Measurements from ENCODE around the gene ZNF821. TPM values are rescaled to one million over a fixed set of nuclear protein-coding genes. Genes with fewer than 3 reads are reported as not detected.

The ZNF821 gene
- total and polyA plus RNA-seq, 4 experiments from 2014 or later = 8.0 to 10.4 (median 9.7) TPM

- DNase-seq = no peak
- no peaks in the 10 kb centered on the region for H3K27me3 ChIP-seq (ENCODE audit: insufficient read depth, low read length)
- Mint-ChIP-seq H3K4me1 (peaks cover 49 to 97% (median 72%) of the 10 kb centered on the region in 4 donors), H3K27me3 (no peaks in the 10 kb centered on the region), H3K36me3 (peaks cover 6 to 27% of the 10 kb centered on the region in 2 donors), H3K9me3 (no peaks in the 10 kb centered on the region), H3K27ac (peak overlapping the region in 3 of 7 donors; percentile 3 to 68 (median 8)), H3K4me3 (peak overlapping the region in 7 of 8 donors; percentile 21 to 74 (median 51))
- POLR2A ChIA-PET (ENCODE audit: partially characterized antibody) = interaction anchor here (1.2 to 2.2 kb wide), 2 partner anchors 9 to 10 kb away, joined by 3 to 6 read pairs; partner anchors contain the start of gene IST1
- no peak overlapping the region for H3K4me3 ChIP-seq (ENCODE audit: low read length in 2 of 2)
- no peaks in the 10 kb centered on the region for H3K9me3 ChIP-seq (ENCODE audit: control insufficient read depth in 1 of 2, low read length in 2 of 2)
- peaks cover 4% of the 10 kb centered on the region for H3K36me3 ChIP-seq (ENCODE audit: insufficient read depth, low read length)
- CTCF ChIA-PET (ENCODE audit: partially characterized antibody) = interaction anchor here (1.1 to 7.7 kb wide), 2 partner anchors 22 to 97 kb away, joined by 4 to 48 read pairs; partner anchors contain the start of gene ZNF821
- H3K4me1 ChIP-seq (ENCODE audit: insufficient read depth, low read length) = peaks cover 99% of the 10 kb centered on the region
- no peak overlapping the region for H3K27ac ChIP-seq (ENCODE audit: low read depth, low read length)
- intact Hi-C loops (cut with micrococcal nuclease) = no loop called here
Observed at GRCh38 chr16:71904239-71904638, 20.3 kb upstream of the ZNF821 start.

GRCh38 chr16:71903608-71904007 lies 19.6 kb upstream of the ZNF821 start:
- intact Hi-C loops (cut with micrococcal nuclease) = no loop called here
- POLR2A ChIA-PET (ENCODE audit: partially characterized antibody) = interaction anchor here (0.7 to 10.8 kb wide), 5 partner anchors 8 to 95 kb away, joined by 3 to 225 read pairs (median 5); partner anchors contain the start of genes AP1G1, IST1 and ZNF821
- no peaks in the 10 kb centered on the region for H3K9me3 ChIP-seq (ENCODE audit: control insufficient read depth in 1 of 2, low read length in 2 of 2)
- H3K4me3 ChIP-seq (ENCODE audit: low read length in 2 of 2) = no peak overlapping the region
- no peaks in the 10 kb centered on the region for H3K9me3 Mint-ChIP-seq
- no peaks in the 10 kb centered on the region for H3K27me3 ChIP-seq (ENCODE audit: insufficient read depth, low read length)
- peak overlapping the region in 4 of 7 donors; percentile 67 to 84 (median 75) for H3K27ac Mint-ChIP-seq
- H3K4me1 Mint-ChIP-seq = peaks cover 44 to 96% (median 70%) of the 10 kb centered on the region in 4 donors
- no peaks in the 10 kb centered on the region for H3K27me3 Mint-ChIP-seq
- no peak for DNase-seq
- peaks cover 99% of the 10 kb centered on the region for H3K4me1 ChIP-seq (ENCODE audit: insufficient read depth, low read length)
- peaks cover 5 to 22% of the 10 kb centered on the region in 2 donors for H3K36me3 Mint-ChIP-seq
- H3K36me3 ChIP-seq (ENCODE audit: insufficient read depth, low read length) = no peaks in the 10 kb centered on the region
- no peak overlapping the region for H3K27ac ChIP-seq (ENCODE audit: low read depth, low read length)
- CTCF ChIA-PET (ENCODE audit: partially characterized antibody) = interaction anchor here (7.7 kb wide), 1 partner anchor 21 kb away, joined by 48 read pairs; the partner anchor contains the start of gene ZNF821
- H3K4me3 Mint-ChIP-seq = peak overlapping the region in 6 of 8 donors; percentile 19 to 74 (median 40)

- CTCF ChIA-PET (ENCODE audit: partially characterized antibody) = interaction anchor here (1.1 to 7.7 kb wide), 3 partner anchors 13 to 59 kb away, joined by 3 to 48 read pairs (median 4); partner anchors contain the start of gene ZNF821
- no peak overlapping the region for H3K4me3 ChIP-seq (ENCODE audit: low read length in 2 of 2)
- Mint-ChIP-seq H3K4me1 (peaks cover 41 to 92% (median 66%) of the 10 kb centered on the region in 4 donors), H3K27me3 (no peaks in the 10 kb centered on the region), H3K4me3 (peak overlapping the region; percentile 3 to 64 (median 60)), H3K9me3 (no peaks in the 10 kb centered on the region), H3K36me3 (peaks cover 3 to 16% of the 10 kb centered on the region in 2 donors), H3K27ac (peak overlapping the region; percentile 2 to 84 (median 75))
- no peaks in the 10 kb centered on the region for H3K9me3 ChIP-seq (ENCODE audit: control insufficient read depth in 1 of 2, low read length in 2 of 2)
- DNase-seq = no peak
- H3K4me1 ChIP-seq (ENCODE audit: insufficient read depth, low read length) = peaks cover 99% of the 10 kb centered on the region
- intact Hi-C loops (cut with micrococcal nuclease) = no loop called here
- no peaks in the 10 kb centered on the region for H3K36me3 ChIP-seq (ENCODE audit: insufficient read depth, low read length)
- no peak overlapping the region for H3K27ac ChIP-seq (ENCODE audit: low read depth, low read length)
- no peaks in the 10 kb centered on the region for H3K27me3 ChIP-seq (ENCODE audit: insufficient read depth, low read length)
- POLR2A ChIA-PET (ENCODE audit: partially characterized antibody) = interaction anchor here (0.7 to 10.8 kb wide), 4 partner anchors 9 to 95 kb away, joined by 3 to 225 read pairs (median 6); partner anchors contain the start of genes AP1G1 and ZNF821
Observed at GRCh38 chr16:71902656-71903365, 18.8 kb upstream of the ZNF821 start.

GRCh38 chr16:71899171-71899570 lies 15.2 kb upstream of the ZNF821 start:
- Histone ChIP-seq H3K27ac (ENCODE audit: low read depth, low read length) (no peak overlapping the region), H3K36me3 (ENCODE audit: insufficient read depth, low read length) (no peaks in the 10 kb centered on the region), H3K4me1 (ENCODE audit: insufficient read depth, low read length) (peaks cover 80% of the 10 kb centered on the region), H3K4me3 (ENCODE audit: low read length in 2 of 2) (no peak overlapping the region), H3K9me3 (ENCODE audit: control insufficient read depth in 1 of 2, low read length in 2 of 2) (no peaks in the 10 kb centered on the region), H3K27me3 (ENCODE audit: insufficient read depth, low read length) (no peaks in the 10 kb centered on the region)
- no peaks in the 10 kb centered on the region for H3K27me3 Mint-ChIP-seq
- intact Hi-C loops (cut with micrococcal nuclease) = no loop called here
- H3K9me3 Mint-ChIP-seq = no peaks in the 10 kb centered on the region
- CTCF ChIA-PET (ENCODE audit: partially characterized antibody) = interaction anchor here (1.2 to 7.7 kb wide), 2 partner anchors 17 to 62 kb away, joined by 4 to 48 read pairs; partner anchors contain the start of gene ZNF821
- DNase-seq = no peak
- H3K36me3 Mint-ChIP-seq = peaks cover 2 to 29% of the 10 kb centered on the region in 2 donors
- H3K4me3 Mint-ChIP-seq = peak overlapping the region in 6 of 8 donors; percentile 17 to 65 (median 28)
- POLR2A ChIA-PET (ENCODE audit: partially characterized antibody) = interaction anchor here (1.1 to 10.8 kb wide), 4 partner anchors 9 to 91 kb away, joined by 3 to 225 read pairs (median 10); partner anchors contain the start of genes AP1G1 and ZNF821
- peaks cover 33 to 86% (median 53%) of the 10 kb centered on the region in 4 donors for H3K4me1 Mint-ChIP-seq
- H3K27ac Mint-ChIP-seq = peak overlapping the region in 4 of 7 donors; percentile 15 to 99 (median 38)

- Mint-ChIP-seq H3K9me3 (no peaks in the 10 kb centered on the region), H3K27me3 (no peaks in the 10 kb centered on the region), H3K4me3 (peak overlapping the region; percentile 79 to 98 (median 94)), H3K4me1 (peaks cover 21 to 66% (median 37%) of the 10 kb centered on the region in 4 donors), H3K36me3 (peaks cover 2 to 25% of the 10 kb centered on the region in 2 donors), H3K27ac (peak overlapping the region; percentile 75 to 99 (median 96))
- Histone ChIP-seq H3K4me3 (ENCODE audit: low read length in 2 of 2) (peak overlapping the region; percentile 57 to 99), H3K4me1 (ENCODE audit: insufficient read depth, low read length) (peaks cover 61% of the 10 kb centered on the region), H3K27me3 (ENCODE audit: insufficient read depth, low read length) (no peaks in the 10 kb centered on the region), H3K27ac (ENCODE audit: low read depth, low read length) (peak overlapping the region; percentile 90), H3K36me3 (ENCODE audit: insufficient read depth, low read length) (no peaks in the 10 kb centered on the region), H3K9me3 (ENCODE audit: control insufficient read depth in 1 of 2, low read length in 2 of 2) (no peaks in the 10 kb centered on the region)
- no peak for DNase-seq
- ChIA-PET CTCF (ENCODE audit: partially characterized antibody) (interaction anchor here (0.7 to 8.1 kb wide), 3 partner anchors 11 to 32 kb away, joined by 3 to 116 read pairs (median 3); partner anchors contain the start of gene ZNF821), POLR2A (ENCODE audit: partially characterized antibody) (interaction anchor here (4.5 to 10.8 kb wide), 2 partner anchors 14 to 88 kb away, joined by 92 to 225 read pairs; partner anchors contain the start of genes AP1G1 and ZNF821)
- intact Hi-C loops (cut with micrococcal nuclease) = no loop called here
Observed at GRCh38 chr16:71896764-71897368, 12.9 kb upstream of the ZNF821 start.

GRCh38 chr16:71895679-71896365 lies 11.8 kb upstream of the ZNF821 start:
- Histone ChIP-seq H3K4me1 (ENCODE audit: insufficient read depth, low read length) (peaks cover 51% of the 10 kb centered on the region), H3K27me3 (ENCODE audit: insufficient read depth, low read length) (no peaks in the 10 kb centered on the region), H3K36me3 (ENCODE audit: insufficient read depth, low read length) (no peaks in the 10 kb centered on the region), H3K9me3 (ENCODE audit: control insufficient read depth in 1 of 2, low read length in 2 of 2) (no peaks in the 10 kb centered on the region), H3K4me3 (ENCODE audit: low read length in 2 of 2) (peak overlapping the region; percentile 95 to 99), H3K27ac (ENCODE audit: low read depth, low read length) (peak overlapping the region; percentile 90)
- Mint-ChIP-seq H3K27me3 (no peaks in the 10 kb centered on the region), H3K4me1 (peaks cover 15 to 58% (median 30%) of the 10 kb centered on the region in 4 donors), H3K9me3 (no peaks in the 10 kb centered on the region), H3K4me3 (peak overlapping the region; percentile 93 to 98 (median 96)), H3K27ac (peak overlapping the region; percentile 96 to 99 (median 98)), H3K36me3 (peaks cover 2 to 25% of the 10 kb centered on the region in 2 donors)
- intact Hi-C loops (cut with micrococcal nuclease) = loop anchor here (1.0 to 2.0 kb wide), 6 partner anchors 14 to 1515 kb away; partner anchors contain the start of genes AP1G1, ATXN1L, DHX38 and TXNL4B
- ChIA-PET POLR2A (ENCODE audit: partially characterized antibody) (interaction anchor here (0.8 to 10.8 kb wide), 15 partner anchors 8 to 331 kb away, joined by 3 to 225 read pairs (median 3); partner anchors contain the start of genes AP1G1 and ZNF821), CTCF (ENCODE audit: partially characterized antibody) (interaction anchor here (1.4 to 8.1 kb wide), 2 partner anchors 13 to 88 kb away, joined by 3 to 116 read pairs; partner anchors contain the start of gene ZNF821)
- DNase-seq = no peak

All from CD4-positive, alpha-beta memory T cell (primary cell).